DMS79 (cell line): ENCODE data around the gene EIF3C.
"Not testable (repeated sequence)": the region's sequence is repeated elsewhere in the genome, so short reads cannot be mapped to it uniquely, and the experiment has no call there.

Experiments used
- DNase-seq: peaks from one replicate; lab custom pipeline; 2025; lab: John Stamatoyannopoulos, UW

Gene EIF3C

GRCh38 chr16:28749997-28750465 lies 38.8 kb downstream of the EIF3C start:
- not testable (repeated sequence) for DNase-seq

GRCh38 chr16:28750469-28751067 lies 39.3 kb downstream of the EIF3C start:
- DNase-seq: not testable (repeated sequence)

DNA sequence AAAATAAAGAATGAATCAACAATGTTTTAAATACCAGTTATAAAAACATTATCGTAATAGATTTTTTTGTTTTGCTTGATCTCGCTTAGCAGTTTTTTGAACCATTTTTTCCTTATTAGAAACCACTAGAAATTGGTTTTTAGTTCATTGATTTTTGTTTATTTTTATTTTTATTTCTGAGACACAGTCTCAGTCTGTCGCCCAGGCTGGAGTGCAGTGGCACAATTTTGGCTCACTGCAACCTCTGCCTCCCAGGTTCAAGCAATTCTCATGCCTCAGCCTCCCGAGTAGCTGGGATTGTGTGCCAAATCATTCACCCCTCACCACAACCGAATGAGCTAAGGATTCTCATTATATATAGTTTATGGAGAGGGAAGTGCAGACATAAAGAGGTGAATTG lies 40.2 kb downstream of the EIF3C start, which contains the start of gene NPIPB9:
NPIPB9 (plus strand) TSS at position 301 of the 400 bp plus-strand sequence.
- not testable (repeated sequence) for DNase-seq

DNA sequence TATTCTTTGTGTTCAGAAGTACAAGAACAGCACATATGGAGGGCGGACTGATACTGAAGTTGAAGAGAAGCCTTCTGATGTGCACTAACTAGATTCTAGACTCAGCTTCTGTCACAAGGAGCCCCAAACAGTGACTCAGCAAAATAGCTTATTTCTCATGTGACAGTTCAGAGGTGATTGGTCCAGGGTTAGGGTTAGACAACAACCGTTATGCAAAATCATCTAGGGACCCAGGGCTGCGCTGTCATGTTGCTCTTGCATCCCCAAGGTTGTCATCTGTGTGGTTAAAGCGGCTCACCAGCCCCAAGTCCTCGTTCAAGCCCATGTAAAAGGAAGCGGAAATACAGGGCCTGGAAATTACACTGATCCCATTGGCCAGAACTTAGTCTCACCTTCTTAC lies 70.4 kb downstream of the EIF3C start:
- not testable (repeated sequence) for DNase-seq

DNA sequence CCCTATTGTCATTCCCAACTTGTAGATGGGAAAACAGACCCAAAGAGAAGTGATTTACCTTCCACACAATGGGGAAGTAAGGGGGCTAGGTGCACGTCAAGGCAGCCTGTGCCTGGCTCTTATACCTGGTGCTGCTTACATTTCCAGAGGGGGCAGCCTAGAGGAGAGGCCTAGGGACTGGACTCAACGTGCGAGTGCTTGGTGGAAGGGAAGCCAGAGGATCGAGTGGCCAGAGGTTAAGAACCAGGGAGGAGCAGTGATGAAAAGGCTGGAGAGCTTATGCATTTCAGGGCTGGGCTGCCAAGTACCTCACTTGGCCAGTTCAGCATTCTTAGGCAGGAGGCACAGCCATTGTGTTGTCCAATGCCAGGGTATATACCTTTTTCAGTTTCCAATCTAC lies 71.1 kb downstream of the EIF3C start:
- not testable (repeated sequence) for DNase-seq
